SK-N-SH (cell line): ENCODE measurements around the gene SP4. TPM values are rescaled to one million over a fixed set of nuclear protein-coding genes. Genes with fewer than 3 reads are reported as not detected.

Experiments used
- CTCF ChIA-PET: fragments of 300-600, 350-600 bp; formaldehyde crosslinking; extraction: SDS; loops from one replicate; lab custom pipeline; 2021; lab: Yijun Ruan, JAX
- POLR2A ChIA-PET: fragments of 350-600 bp; sonication (Branson Sonifier 250); formaldehyde crosslinking; extraction: SDS; loops from one replicate; lab custom pipeline; 2020; ENCODE audit warnings: antibody characterized with exemption, inconsistent platforms; lab: Yijun Ruan, JAX
- DNase-seq: peaks from one replicate; pipeline ENCODE4 v3.0.0; 2012
- H2AFZ ChIP-seq: fragments of 200-600 bp; sonication (generic); 2 replicates; pipeline ENCODE4 v1.8.1; 2016; ENCODE audit warnings: antibody characterized with exemption, mild to moderate bottlenecking, low read depth
- H3F3A ChIP-seq: fragments of 200-600 bp; sonication (generic); replicated peaks from 2 replicates; pipeline ENCODE3; 2016; ENCODE audit warnings: antibody characterized with exemption, mild to moderate bottlenecking; ENCODE audit not compliant: insufficient read depth
- H3K27ac ChIP-seq, 2 experiments: fragments of 200-500 bp in 1 of 2; fragments of 200-600 bp in 1 of 2; sonication (Bioruptor generic) in 1 of 2; sonication (generic), shearing (Covaris generic) in 1 of 2; 2 replicates each; pipeline versions ENCODE4 v1.5.1 to v1.6.1; 2014 to 2016; ENCODE audit warnings: low read depth in 2 of 2, inconsistent platforms in 1 of 2, low read length in 1 of 2, mild to moderate bottlenecking in 1 of 2, mixed read lengths in 1 of 2
- H3K27me3 ChIP-seq: fragments of 200-600 bp; sonication (generic), shearing (Covaris generic); 2 replicates; pipeline ENCODE4 v1.6.1; 2016; ENCODE audit warnings: mixed run types; ENCODE audit not compliant: insufficient read depth
- H3K36me3 ChIP-seq, 2 experiments: fragments of 200-500 bp in 1 of 2; fragments of 200-600 bp in 1 of 2; sonication (Bioruptor generic) in 1 of 2; sonication (generic) in 1 of 2; replicated peaks in 1 of 2; 2 replicates each; pipeline versions ENCODE3 to v1.5.1; 2014 to 2016; ENCODE audit warnings: low read length in 1 of 2, mild to moderate bottlenecking in 1 of 2; ENCODE audit not compliant: insufficient read depth in 2 of 2, control insufficient read depth in 1 of 2
- H3K4me1 ChIP-seq, 2 experiments: fragments of 200-500 bp in 1 of 2; fragments of 200-600 bp in 1 of 2; sonication (Bioruptor generic) in 1 of 2; sonication (generic), shearing (Covaris generic) in 1 of 2; 2 replicates each; pipeline versions ENCODE4 v1.5.1 to v1.6.1; 2014 to 2016; ENCODE audit warnings: low read depth in 1 of 2, low read length in 1 of 2, mixed run types in 1 of 2; ENCODE audit not compliant: insufficient read depth in 2 of 2, control insufficient read depth in 1 of 2
- H3K4me2 ChIP-seq: fragments of 200-600 bp; sonication (generic), shearing (Covaris generic); 2 replicates; pipeline ENCODE4 v1.6.1; 2017; ENCODE audit warnings: mixed run types
- H3K4me3 ChIP-seq, 2 experiments: fragments of 200-500 bp in 1 of 2; fragments of 200-600 bp in 1 of 2; sonication (Bioruptor generic) in 1 of 2; sonication (generic), shearing (Covaris generic) in 1 of 2; 2 replicates each; pipeline versions ENCODE4 v1.5.1 to v1.8.1; 2014 to 2016; ENCODE audit warnings: low read depth in 2 of 2, inconsistent platforms in 1 of 2, low read length in 1 of 2, mild to moderate bottlenecking in 1 of 2, mixed read lengths in 1 of 2, moderate library complexity in 1 of 2
- H3K79me2 ChIP-seq: fragments of 200-600 bp; sonication (generic); 2 replicates; pipeline ENCODE4 v1.8.1; 2017; ENCODE audit warnings: mild to moderate bottlenecking; ENCODE audit not compliant: insufficient read depth
- H3K9ac ChIP-seq: fragments of 200-600 bp; sonication (generic); 2 replicates; pipeline ENCODE4 v1.6.1; 2017; ENCODE audit warnings: mixed run types
- H3K9me2 ChIP-seq: fragments of 200-600 bp; sonication (generic); 2 replicates; pipeline ENCODE4 v1.6.1; 2017; ENCODE audit warnings: mixed run types
- H3K9me3 ChIP-seq: fragments of 200-600 bp; sonication (generic); 2 replicates; pipeline ENCODE4 v1.6.1; 2017; ENCODE audit warnings: mixed run types, mild to moderate bottlenecking, moderate library complexity
- H4K20me1 ChIP-seq: fragments of 200-600 bp; sonication (generic); 2 replicates; pipeline ENCODE4 v1.6.1; 2017; ENCODE audit warnings: mild to moderate bottlenecking, mixed run types; ENCODE audit not compliant: insufficient read depth
- EZH2phosphoT487 ChIP-seq: fragments of 200-600 bp; sonication (generic); IDR thresholded peaks from 2 replicates; pipeline ENCODE4 v1.6.1; 2017; ENCODE audit warnings: low read depth, mixed run types, mild to moderate bottlenecking, antibody characterized with exemption, moderate library complexity, borderline replicate concordance
- GATA2 ChIP-seq: sonication (generic); formaldehyde crosslinking; IDR thresholded peaks from 2 replicates; pipeline ENCODE4 v1.5.0; 2020; ENCODE audit warnings: mild to moderate bottlenecking, missing genetic modification reagents
- IRF3 ChIP-seq: fragments of 150-350 bp; IDR thresholded peaks from 2 replicates; pipeline ENCODE4 v1.6.1; 2016; ENCODE audit warnings: mild to moderate bottlenecking, low read depth, low read length
- MEF2A ChIP-seq: IDR thresholded peaks from 2 replicates; pipeline ENCODE4 v1.4.0; 2012; ENCODE audit warnings: low read depth, borderline replicate concordance
- NFIC ChIP-seq: IDR thresholded peaks from 2 replicates; pipeline ENCODE4 v1.4.0; 2012; ENCODE audit warnings: borderline replicate concordance
- NRF1 ChIP-seq: IDR thresholded peaks from 2 replicates; pipeline ENCODE4 v1.6.1; 2012; ENCODE audit warnings: low read depth, mild to moderate bottlenecking, low read length
- RAD21 ChIP-seq: IDR thresholded peaks from 2 replicates; pipeline ENCODE4 v1.6.1; 2012; ENCODE audit warnings: mild to moderate bottlenecking, low read length
- RCOR1 ChIP-seq: fragments of 150-350 bp; IDR thresholded peaks from 2 replicates; pipeline ENCODE4 v1.6.1; 2017; ENCODE audit warnings: antibody characterized with exemption, low read length
- REST ChIP-seq: IDR thresholded peaks from 2 replicates; pipeline ENCODE4 v1.6.1; 2012; ENCODE audit warnings: mild to moderate bottlenecking, low read depth, low read length, moderate library complexity
- RFX5 ChIP-seq: IDR thresholded peaks from 2 replicates; pipeline ENCODE4 v1.6.1; 2012; ENCODE audit warnings: mild to moderate bottlenecking, improper control_type of control experiment, low read length
- TEAD4 ChIP-seq: IDR thresholded peaks from 2 replicates; pipeline ENCODE4 v1.4.0; 2012; ENCODE audit warnings: mild to moderate bottlenecking, borderline replicate concordance; ENCODE audit not compliant: insufficient read depth
- WGBS: methylation state at CpG from one replicate; pipeline ENCODE4 v1.1.6; 2017; ENCODE audit warnings: low lambda C conversion rate; 5-methylcytosine and 5-hydroxymethylcytosine counted together
- polyA plus RNA-seq, 3 experiments: library from polyadenylated mRNA; depleted of rRNA; stranded (reverse); fragments of >200 nt; gene quantifications; 2 replicates each; pipeline ENCODE4 v1.2.3, GENCODE V29; 2012
- TF ChIP-seq, protein P1 (sequence below): IDR thresholded peaks from 2 replicates; pipeline ENCODE4 v1.4.0; 2012; ENCODE audit warnings: low read depth, borderline replicate concordance

SP4 gene
- polyA plus RNA-seq, 1 of the 3 experiments (the other 2 are of a cell fraction): 1.1 TPM

- Histone ChIP-seq H3K9ac (no peak overlapping the region), H3F3A (no peaks in the 10 kb centered on the region), H3K9me3 (peaks cover 7% of the 10 kb centered on the region; the same call in 1 of the 2 replicates), H3K27me3 (no peaks in the 10 kb centered on the region), H3K9me2 (no peaks in the 10 kb centered on the region), H3K4me1 (no peaks in the 10 kb centered on the region), H3K4me2 (no peak overlapping the region), H3K4me3 (no peak overlapping the region), H3K27ac (no peak overlapping the region), H2AFZ (no peak overlapping the region), H3K79me2 (no peaks in the 10 kb centered on the region), H4K20me1 (no peaks in the 10 kb centered on the region), H3K36me3 (no peaks in the 10 kb centered on the region)
- WGBS: 56% methylated on average over 2 of the region's 2 CpGs
- TF ChIP-seq IRF3: no peak
- TF ChIP-seq REST: no peak
- TF ChIP-seq TEAD4: no peak
- TF ChIP-seq RFX5: no peak
- TF ChIP-seq, protein P1, sequence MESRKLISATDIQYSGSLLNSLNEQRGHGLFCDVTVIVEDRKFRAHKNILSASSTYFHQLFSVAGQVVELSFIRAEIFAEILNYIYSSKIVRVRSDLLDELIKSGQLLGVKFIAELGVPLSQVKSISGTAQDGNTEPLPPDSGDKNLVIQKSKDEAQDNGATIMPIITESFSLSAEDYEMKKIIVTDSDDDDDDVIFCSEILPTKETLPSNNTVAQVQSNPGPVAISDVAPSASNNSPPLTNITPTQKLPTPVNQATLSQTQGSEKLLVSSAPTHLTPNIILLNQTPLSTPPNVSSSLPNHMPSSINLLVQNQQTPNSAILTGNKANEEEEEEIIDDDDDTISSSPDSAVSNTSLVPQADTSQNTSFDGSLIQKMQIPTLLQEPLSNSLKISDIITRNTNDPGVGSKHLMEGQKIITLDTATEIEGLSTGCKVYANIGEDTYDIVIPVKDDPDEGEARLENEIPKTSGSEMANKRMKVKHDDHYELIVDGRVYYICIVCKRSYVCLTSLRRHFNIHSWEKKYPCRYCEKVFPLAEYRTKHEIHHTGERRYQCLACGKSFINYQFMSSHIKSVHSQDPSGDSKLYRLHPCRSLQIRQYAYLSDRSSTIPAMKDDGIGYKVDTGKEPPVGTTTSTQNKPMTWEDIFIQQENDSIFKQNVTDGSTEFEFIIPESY: no peak
- TF ChIP-seq RAD21: no peak
- TF ChIP-seq MEF2A: no peak
- TF ChIP-seq EZH2phosphoT487: no peak
- TF ChIP-seq GATA2 (CRISPR knock-in tag): no peak
- no peak for TF ChIP-seq RCOR1
- no peak for TF ChIP-seq NFIC
- no peak for TF ChIP-seq NRF1
- ChIA-PET POLR2A (no interaction called here), CTCF (interaction anchor here (1.3 to 1.6 kb wide), 3 partner anchors 13 to 250 kb away, joined by 4 to 7 read pairs (median 6); no protein-coding TSS in a partner anchor)
- no peak for DNase-seq
Observed at GRCh38 chr7:21504021-21504420, 76.1 kb downstream of the SP4 start.
